HG03378 (cell line): ENCODE results near the gene WDR49.

Experiments
- ATAC-seq: cut with Tn5 transposase; IDR thresholded peaks from one replicate; pipeline ENCODE4 v1.9.1; 2021; ENCODE audit warnings: mild to moderate bottlenecking, moderate library complexity; ENCODE audit not compliant: unreplicated experiment

Gene WDR49

DNA sequence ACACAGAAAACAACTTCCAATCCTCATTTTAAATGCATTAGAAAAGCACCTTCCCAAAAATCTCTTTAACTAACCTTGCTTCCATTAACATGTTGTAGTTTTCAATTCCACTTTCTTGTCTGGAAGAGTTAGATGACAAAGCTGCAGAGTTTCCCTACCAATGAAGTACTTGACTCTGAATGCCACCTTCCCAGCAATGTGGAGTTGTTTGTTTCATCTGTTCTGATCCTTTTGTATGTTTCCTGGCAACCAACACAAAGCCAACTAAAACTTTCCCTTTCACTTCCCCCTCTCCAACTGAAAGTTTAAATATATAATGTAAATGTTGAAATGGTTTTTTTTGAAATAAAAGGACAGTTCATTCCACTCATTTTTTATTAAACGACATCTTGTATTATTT lies at the start of gene WDR49:
Gene WDR49 (minus strand): TSS at position 183 of the 400 bp plus-strand sequence. CDS start 517 bp downstream, outside the sequence.
- ATAC-seq = no peak

DNA sequence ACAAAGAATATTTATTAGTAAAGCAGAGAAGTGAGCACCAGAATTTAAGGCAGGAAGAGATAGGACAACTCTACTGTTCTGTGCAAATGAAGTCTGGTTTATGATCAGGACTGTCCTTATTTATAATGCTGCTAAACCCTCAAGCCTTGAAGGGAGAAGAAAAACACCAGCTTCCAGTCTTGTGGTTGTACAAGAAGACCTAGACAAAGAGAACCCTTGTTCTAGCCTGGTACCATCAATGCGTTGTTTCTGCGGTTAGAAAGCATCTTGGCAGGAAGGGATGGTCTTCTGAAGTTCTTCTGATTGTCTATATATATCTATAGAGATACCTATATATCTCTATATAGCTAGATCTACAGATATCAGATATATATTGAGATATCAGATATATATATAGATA lies 47.2 kb upstream of the WDR49 start:
- no peak for ATAC-seq

DNA sequence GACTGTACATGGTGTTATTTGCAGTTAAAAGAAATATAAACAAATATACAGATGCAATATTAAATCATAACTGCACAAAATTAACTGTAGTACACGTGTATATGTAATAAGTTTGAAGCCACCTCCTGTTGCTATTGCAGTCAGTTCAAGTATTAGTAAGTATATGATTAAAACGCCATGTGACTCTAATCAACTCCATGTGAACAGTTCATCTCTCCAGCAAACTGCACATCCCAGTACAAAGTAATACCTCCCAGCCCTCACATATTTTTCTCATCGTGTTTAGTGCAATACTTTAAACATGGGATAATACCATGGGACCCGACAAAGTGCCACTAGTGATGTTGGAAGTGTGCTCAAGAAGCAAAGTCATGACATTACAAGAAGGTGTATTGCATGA lies 46.3 kb upstream of the WDR49 start:
- no peak for ATAC-seq

DNA sequence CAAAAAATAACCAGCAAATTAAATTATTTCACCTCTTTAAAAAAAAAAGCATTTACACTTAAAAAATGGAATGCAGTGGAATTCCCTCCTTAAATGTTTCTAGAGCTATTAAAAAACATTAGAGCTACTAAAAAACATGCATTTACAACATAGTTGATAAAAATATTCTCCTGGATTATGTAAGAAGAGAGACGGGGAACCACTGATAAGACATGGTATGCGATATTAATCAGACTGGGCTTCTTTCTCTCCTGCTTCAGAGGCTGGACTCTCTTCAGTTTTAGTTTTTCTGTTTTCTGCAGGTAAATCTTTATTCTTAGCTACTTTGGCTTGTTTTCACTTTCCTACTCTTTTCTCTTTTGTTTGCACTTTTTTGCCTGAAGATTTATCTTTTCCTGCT lies 40.4 kb upstream of the WDR49 start:
- no peak for ATAC-seq

DNA sequence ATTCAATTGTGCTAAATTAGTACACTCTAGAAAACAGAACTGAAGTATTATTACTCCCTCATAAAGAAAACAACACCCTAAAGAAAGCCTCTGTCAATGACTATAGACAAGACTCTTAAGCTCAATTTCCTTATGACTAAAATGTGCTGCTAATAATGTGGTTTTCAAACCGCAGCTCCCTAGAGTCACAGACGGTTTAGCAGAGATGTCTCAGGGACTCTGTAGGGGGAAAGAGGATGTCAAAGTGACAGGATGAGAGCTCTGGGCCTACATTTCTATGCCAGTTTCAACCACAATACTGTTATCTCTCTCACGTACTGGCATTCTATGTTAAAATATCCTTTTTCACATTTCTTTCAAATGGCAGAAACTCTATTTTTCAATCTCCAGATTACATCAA lies 37.6 kb upstream of the WDR49 start:
- ATAC-seq = peak; percentile 100

- peak; percentile 91 for ATAC-seq
These were observed 30.7 kb upstream of the WDR49 start for GRCh38 chr3:167684388-167684993.

DNA sequence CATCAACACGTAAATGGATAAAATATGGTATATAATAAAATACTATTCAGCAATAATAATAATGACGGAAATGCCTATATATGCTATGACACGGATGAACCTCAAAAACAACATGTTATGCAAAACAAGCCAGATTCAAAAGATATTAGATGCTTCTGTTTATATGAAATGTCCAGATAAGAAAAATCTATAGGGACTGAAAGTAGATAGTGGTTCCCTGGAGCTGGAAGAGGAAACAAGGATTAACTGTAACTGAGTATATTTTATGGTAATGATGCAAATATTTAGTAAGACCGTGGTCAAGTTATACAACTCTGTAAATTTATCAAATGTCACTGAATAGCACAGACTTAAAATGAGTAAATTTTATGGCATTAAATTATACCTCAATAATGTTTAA lies 25.8 kb upstream of the WDR49 start:
- ATAC-seq = no peak

DNA sequence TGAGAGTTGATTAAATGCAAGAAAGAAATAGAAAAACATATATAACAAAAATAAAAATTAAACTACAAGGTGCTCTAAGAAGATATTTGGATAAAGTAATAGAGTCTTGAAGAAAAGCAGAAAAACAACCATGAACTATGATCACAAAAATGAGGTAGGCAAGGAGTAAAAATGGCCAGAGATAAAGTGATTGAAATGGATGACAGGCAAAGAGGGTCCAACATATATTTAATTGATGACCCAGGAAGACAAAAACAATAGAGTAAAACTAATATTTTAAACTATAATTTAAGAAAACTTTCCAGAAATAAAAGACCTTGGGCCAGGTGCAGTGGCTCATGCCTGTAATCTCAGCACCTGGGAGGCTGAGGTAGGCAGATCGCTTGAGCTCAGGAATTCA lies 22.1 kb upstream of the WDR49 start:
- ATAC-seq = no peak

- ATAC-seq = no peak
These were observed 19.5 kb upstream of the WDR49 start for GRCh38 chr3:167673221-167673620.

DNA sequence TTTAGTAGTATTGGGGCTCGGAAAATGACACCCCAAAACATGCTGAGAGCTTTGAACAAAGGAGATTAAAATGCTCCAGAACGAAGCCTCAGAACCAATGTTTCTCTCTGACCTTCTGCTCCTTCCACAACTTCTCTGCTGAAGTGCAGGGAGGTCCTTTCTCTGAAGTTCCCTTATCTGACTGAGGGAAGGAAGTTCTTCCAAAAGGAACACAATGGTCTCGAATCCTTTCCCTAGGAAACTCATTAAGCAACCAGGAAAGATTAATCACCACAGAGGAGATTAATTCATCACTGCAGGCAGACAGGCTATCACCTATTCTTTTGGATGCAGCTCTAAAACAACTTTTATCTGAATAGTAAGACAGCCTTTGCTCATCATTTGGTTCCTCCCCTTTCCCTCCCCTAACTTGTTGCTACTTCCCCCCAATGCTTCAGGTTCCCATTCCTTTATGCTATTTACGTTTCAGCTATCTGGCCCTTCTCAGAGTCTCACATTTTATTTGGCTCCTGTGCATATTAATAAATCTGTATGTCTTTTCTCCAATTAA lies 18.2 kb upstream of the WDR49 start:
- ATAC-seq = no peak

- no peak for ATAC-seq
These were observed 16.0 kb upstream of the WDR49 start for GRCh38 chr3:167669699-167670098.

GRCh38 chr3:167668651-167669050 lies 14.9 kb upstream of the WDR49 start:
- ATAC-seq = no peak

DNA sequence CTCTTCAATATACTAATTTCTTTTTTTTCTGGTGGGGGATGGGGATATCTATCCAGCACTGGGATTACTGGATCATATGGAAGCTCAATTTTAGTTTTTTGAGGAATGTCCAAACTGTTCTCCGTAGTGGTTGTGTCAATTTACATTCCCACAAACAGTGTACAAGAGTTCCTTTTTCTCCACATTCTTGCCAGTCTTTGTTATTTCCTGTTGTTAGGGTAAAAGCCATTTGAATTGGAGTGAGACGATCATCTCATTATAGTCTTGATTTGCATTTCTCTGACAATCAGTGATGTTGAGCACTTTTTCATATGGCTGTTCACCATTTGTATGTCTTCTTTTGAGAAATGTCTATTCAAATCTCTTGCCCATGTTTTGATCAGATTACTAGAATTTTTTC lies 12.8 kb upstream of the WDR49 start:
- ATAC-seq = no peak

DNA sequence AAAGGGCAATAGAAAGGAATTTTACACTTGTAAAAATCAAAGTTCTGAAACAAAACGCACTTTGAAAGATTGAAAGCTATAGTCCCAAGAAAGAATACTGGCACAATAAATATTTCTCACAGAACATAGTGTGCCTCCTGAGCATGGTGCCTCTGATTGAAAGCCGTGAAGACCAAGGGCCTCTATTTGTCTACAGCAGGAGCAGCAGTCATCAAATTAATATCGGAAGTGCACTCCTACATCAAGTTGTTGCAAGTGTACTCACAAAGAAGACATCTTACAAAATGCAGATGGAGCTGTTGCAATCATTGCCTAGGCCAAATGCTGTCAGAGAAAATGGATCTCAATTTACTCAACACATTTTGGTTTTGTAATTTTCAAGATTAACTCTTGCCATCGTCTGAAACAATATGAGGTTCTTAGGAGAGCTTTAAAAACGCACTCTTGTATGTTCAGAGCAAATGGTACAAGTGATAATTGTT lies 9.2 kb upstream of the WDR49 start:
- no peak for ATAC-seq

DNA sequence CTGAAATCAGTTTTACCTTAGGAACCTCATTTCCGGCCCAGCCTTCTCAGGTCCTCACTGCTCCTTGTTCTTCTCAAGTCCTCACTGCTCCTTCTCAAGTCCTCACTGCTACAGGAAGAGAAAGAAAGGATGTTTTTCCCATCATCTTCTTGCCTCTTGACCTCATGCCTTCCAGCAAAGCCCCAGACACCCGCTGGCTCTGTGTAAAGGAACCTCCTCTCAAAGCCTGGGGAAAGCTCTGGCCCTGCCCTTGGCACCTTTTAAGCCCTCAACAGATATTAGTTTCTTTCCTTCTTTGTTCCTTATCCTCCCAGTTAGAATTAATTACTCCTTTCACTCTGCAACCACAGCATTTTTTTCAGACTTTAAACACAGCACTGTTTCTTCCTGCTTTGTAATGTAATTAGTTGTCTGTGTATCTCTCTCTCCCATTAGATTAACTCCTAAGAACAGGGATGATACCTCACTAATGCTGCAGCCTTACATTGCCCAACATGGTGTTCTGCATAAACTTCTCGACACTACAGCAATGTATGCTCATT lies 4.0 kb upstream of the WDR49 start:
- ATAC-seq = no peak

DNA sequence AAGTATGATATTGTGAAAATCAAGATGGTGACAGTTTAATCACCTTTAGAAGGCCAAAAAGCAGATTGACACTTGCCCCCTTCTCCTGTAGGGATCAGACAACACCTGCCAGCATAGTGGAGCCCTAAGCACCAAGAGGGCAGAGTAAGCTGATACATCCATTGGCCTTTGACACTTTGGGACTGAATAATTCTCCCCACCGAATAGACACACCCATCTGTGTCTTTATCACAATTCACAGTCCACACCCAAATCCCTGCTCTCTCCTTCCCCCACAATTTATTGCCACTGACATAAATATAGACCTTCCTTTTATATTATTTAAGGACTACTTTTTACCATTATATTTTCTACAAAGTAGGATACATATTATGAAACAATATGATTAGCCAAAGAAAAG lies 3.1 kb upstream of the WDR49 start:
- no peak for ATAC-seq

GRCh38 chr3:167653155-167653554 lies 587 bp downstream of the WDR49 start:
- no peak for ATAC-seq

GRCh38 chr3:167651826-167652225 lies 1.9 kb downstream of the WDR49 start:
- no peak for ATAC-seq

DNA sequence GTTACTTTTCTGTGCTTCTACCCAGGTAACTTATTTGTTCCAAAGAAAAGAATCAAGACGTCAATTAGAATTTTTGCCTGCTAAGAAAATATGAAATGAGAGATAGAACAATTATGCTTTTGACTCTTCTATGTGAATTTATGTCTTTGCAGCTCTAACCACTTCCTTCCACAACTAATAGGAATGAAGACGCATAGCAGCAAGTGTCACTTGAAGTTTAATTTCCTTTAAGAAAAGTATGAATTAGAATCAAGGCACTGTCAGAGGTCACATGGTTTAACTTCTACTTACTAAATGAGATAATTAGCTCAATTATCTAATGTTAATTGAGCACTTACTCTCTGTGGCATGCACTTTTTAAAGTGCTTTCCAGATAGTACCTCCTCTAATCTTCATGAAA lies 3.3 kb downstream of the WDR49 start:
- no peak for ATAC-seq

DNA sequence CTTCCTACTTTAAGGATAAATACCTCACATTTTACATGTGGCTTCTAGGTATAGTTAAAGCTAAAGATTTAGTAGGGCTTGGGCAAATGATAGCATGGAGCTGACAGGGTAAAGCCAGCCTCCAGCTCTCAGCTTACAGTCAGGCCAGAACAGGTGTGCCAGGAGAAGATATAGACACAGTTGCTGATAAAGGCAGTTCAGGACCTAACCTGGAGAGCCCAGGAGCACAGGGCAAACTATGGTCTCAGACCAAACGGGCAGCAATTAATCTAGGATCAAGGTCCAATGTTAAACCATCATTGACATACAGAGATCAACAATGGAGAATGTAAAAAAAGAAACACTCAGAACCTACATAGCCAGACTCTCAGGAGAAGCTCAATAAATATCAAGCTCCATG lies 4.0 kb downstream of the WDR49 start:
- no peak for ATAC-seq

- no peak for ATAC-seq
These were observed 9.1 kb downstream of the WDR49 start for GRCh38 chr3:167644611-167645010.

- no peak for ATAC-seq
These were observed 22.3 kb downstream of the WDR49 start for GRCh38 chr3:167631471-167631870.

- no peak for ATAC-seq
These were observed 27.3 kb downstream of the WDR49 start for GRCh38 chr3:167626490-167626889.
